Right lobe of liver (tissue), 4 donors: Measurements from ENCODE around the gene SNRNP200.

Source experiments
- CTCF ChIP-seq, 4 donors: fragments of 200-600 bp in 3 of 4; fragments of 450-650 bp in 1 of 4; IDR thresholded peaks; one replicate each; pipeline versions ENCODE4 v1.5.1 to v1.8.0; 2016 to 2022; ENCODE audit warnings: antibody characterized with exemption in 4 of 4, mild to moderate bottlenecking in 2 of 4
- POLR2A ChIP-seq: fragments of 450-650 bp; IDR thresholded peaks from one replicate; pipeline ENCODE4 v1.6.1; 2017; ENCODE audit warnings: antibody characterized with exemption, mild to moderate bottlenecking
- donor health status: DM: no; HTN: no; CAD: no.
- donor health status: DM: no; HTN: no; CAD: no.
- donor health status: DM: no; HTN: yes; CAD: no.

- TF ChIP-seq CTCF (IDR thresholded peaks at IDR 0.05): no peak
- TF ChIP-seq POLR2A: no peak
Observed at GRCh38 chr2:96320326-96320725, 15.0 kb upstream of the SNRNP200 start.
